Transverse colon (tissue), 4 donors: ENCODE data around the gene ADAM22.

Experiments used
- POLR2AphosphoS5 ChIP-seq, 3 donors: sonication (generic); formaldehyde crosslinking; IDR thresholded peaks; one replicate each; pipeline ENCODE4 v1.6.1; 2016; ENCODE audit warnings: antibody characterized with exemption in 3 of 3
- TF ChIP-seq, protein P1 (sequence below), 5 experiments: fragments of 200-600 bp in 3 of 5; fragments of 450-650 bp in 2 of 5; sonication (generic) in 3 of 5; IDR thresholded peaks; 1 replicate in 2 of 5; 2 replicates in 3 of 5; pipeline ENCODE4 v1.5.1; 2016 to 2017; ENCODE audit warnings: antibody characterized with exemption in 5 of 5, inconsistent platforms in 3 of 5, mild to moderate bottlenecking in 2 of 5, moderate library complexity in 1 of 5

DNA sequence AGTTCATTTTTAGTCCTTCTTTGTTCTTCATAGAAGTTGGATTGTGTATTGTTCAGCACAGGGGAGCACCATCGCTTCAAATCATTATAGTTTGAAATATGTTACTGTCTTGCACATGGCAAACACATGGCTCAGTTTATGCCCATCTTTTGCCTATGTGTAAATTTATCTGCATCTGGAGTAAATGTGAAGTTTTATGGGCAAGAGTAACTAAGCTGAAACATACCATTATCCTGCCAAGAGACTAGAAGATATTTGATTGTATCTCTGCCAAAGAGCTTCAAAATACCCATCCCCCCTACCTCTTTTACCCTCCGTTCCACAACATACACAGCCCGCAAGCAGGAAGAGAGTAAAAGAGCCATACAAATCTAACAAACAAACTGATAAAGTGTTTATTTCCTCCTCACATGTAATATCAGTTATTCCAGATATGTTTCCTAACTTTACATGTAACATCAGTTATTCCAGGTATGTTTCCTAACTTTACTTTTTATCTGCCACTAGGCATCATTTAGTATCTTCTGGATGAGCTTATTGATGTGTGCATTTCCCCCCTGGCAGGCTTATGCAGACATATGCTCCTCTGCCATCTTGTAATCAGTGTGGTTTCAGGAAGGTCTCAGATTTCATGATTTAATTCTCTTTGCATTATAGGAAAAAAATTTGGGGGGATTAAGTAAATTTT is 158.1 kb downstream of the ADAM22 start:
- TF ChIP-seq POLR2AphosphoS5 (IDR thresholded peaks at IDR 0.05) = no peak
- TF ChIP-seq, protein P1, sequence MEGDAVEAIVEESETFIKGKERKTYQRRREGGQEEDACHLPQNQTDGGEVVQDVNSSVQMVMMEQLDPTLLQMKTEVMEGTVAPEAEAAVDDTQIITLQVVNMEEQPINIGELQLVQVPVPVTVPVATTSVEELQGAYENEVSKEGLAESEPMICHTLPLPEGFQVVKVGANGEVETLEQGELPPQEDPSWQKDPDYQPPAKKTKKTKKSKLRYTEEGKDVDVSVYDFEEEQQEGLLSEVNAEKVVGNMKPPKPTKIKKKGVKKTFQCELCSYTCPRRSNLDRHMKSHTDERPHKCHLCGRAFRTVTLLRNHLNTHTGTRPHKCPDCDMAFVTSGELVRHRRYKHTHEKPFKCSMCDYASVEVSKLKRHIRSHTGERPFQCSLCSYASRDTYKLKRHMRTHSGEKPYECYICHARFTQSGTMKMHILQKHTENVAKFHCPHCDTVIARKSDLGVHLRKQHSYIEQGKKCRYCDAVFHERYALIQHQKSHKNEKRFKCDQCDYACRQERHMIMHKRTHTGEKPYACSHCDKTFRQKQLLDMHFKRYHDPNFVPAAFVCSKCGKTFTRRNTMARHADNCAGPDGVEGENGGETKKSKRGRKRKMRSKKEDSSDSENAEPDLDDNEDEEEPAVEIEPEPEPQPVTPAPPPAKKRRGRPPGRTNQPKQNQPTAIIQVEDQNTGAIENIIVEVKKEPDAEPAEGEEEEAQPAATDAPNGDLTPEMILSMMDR (IDR thresholded peaks at IDR 0.05) = no peak
